Suprapubic skin (tissue), 4 donors: ENCODE data around the gene ELN. TPM values are rescaled to one million over a fixed set of nuclear protein-coding genes. Genes with fewer than 3 reads are reported as not detected.

Experiments
- DNase-seq, 2 donors: peaks; one replicate each; pipeline ENCODE4 v3.0.0-alpha.2; 2019; ENCODE audit warnings: low spot score in 2 of 2
- H3K27ac ChIP-seq: fragments of 200-600 bp; sonication (generic); one replicate; pipeline ENCODE4 v1.5.1; 2019
- H3K27me3 ChIP-seq: fragments of 200-600 bp; sonication (generic); one replicate; pipeline ENCODE4 v1.5.1; 2019
- H3K36me3 ChIP-seq: fragments of 200-600 bp; sonication (generic); one replicate; pipeline ENCODE4 v1.5.1; 2019
- H3K4me1 ChIP-seq: fragments of 200-600 bp; sonication (generic); one replicate; pipeline ENCODE4 v1.5.1; 2019
- H3K4me3 ChIP-seq: fragments of 200-600 bp; sonication (generic); one replicate; pipeline ENCODE4 v1.5.1; 2019; ENCODE audit warnings: mild to moderate bottlenecking
- H3K9me3 ChIP-seq: fragments of 200-600 bp; sonication (generic); one replicate; pipeline ENCODE4 v1.5.1; 2019
- EP300 ChIP-seq: sonication (generic); formaldehyde crosslinking; IDR thresholded peaks from one replicate; pipeline ENCODE4 v1.6.1; 2017; ENCODE audit warnings: antibody characterized with exemption
- POLR2A ChIP-seq, 2 donors: fragments of 450-650 bp; IDR thresholded peaks; one replicate each; pipeline ENCODE4 v1.6.1; 2017; ENCODE audit warnings: antibody characterized with exemption in 2 of 2, mild to moderate bottlenecking in 2 of 2, moderate library complexity in 2 of 2
- POLR2AphosphoS5 ChIP-seq, 3 donors: sonication (generic); formaldehyde crosslinking; IDR thresholded peaks; one replicate each; pipeline ENCODE4 v1.6.1; 2017; ENCODE audit warnings: antibody characterized with exemption in 3 of 3
- WGBS: methylation state at CpG from one replicate; pipeline ENCODE4 v1.1.5; 2018; 5-methylcytosine and 5-hydroxymethylcytosine counted together
- total RNA-seq, 4 donors: library from RNA; depleted of rRNA; stranded (reverse); fragments of >200 nt; gene quantifications; one replicate each; pipeline ENCODE4 v1.1.0, GENCODE V29; 2016
- TF ChIP-seq, protein P1 (sequence below), 2 donors: fragments of 200-600 bp in 1 of 2; fragments of 450-650 bp in 1 of 2; sonication (generic) in 1 of 2; IDR thresholded peaks; one replicate each; pipeline ENCODE4 v1.5.1; 2016 to 2019; ENCODE audit warnings: antibody characterized with exemption in 2 of 2, mild to moderate bottlenecking in 1 of 2, moderate library complexity in 1 of 2

The ELN gene
- total RNA-seq, 4 donors from 2014 or later: 7.7 to 30.7 (median 25.1) TPM

DNA sequence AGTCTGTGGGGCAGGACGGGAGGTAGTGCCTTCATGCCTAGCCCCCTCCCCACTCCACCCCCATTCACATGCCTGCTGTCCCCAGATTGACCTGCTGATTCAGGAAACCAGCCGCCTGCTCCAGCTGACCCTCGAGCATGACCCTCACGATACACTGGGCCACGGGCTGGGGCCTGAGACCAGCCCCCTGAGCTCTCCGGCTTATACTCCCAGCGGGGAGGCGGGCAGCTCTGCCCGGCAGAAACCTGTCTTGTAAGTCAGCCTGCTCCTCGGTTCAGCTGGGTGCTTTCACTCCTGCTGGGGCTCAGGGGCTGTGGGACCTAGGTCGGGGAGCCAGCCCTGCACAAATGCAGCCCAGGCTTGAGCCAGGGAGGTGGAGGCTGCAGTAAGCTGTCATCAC, 78.0 kb downstream of the ELN start:
- no peak overlapping the region for H3K4me3 ChIP-seq
- DNase-seq: no peak
- no peak overlapping the region for H3K27ac ChIP-seq
- peaks cover 15% of the 10 kb centered on the region for H3K4me1 ChIP-seq
- peaks cover 57% of the 10 kb centered on the region for H3K36me3 ChIP-seq
- TF ChIP-seq, protein P1, sequence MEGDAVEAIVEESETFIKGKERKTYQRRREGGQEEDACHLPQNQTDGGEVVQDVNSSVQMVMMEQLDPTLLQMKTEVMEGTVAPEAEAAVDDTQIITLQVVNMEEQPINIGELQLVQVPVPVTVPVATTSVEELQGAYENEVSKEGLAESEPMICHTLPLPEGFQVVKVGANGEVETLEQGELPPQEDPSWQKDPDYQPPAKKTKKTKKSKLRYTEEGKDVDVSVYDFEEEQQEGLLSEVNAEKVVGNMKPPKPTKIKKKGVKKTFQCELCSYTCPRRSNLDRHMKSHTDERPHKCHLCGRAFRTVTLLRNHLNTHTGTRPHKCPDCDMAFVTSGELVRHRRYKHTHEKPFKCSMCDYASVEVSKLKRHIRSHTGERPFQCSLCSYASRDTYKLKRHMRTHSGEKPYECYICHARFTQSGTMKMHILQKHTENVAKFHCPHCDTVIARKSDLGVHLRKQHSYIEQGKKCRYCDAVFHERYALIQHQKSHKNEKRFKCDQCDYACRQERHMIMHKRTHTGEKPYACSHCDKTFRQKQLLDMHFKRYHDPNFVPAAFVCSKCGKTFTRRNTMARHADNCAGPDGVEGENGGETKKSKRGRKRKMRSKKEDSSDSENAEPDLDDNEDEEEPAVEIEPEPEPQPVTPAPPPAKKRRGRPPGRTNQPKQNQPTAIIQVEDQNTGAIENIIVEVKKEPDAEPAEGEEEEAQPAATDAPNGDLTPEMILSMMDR (IDR thresholded peaks at IDR 0.05): no peak
- TF ChIP-seq POLR2AphosphoS5 (IDR thresholded peaks at IDR 0.05): no peak
- TF ChIP-seq EP300: no peak
- no peak for TF ChIP-seq POLR2A (IDR thresholded peaks at IDR 0.05)
- no peaks in the 10 kb centered on the region for H3K27me3 ChIP-seq
- WGBS: 93% methylated on average over 3 of the region's 11 CpGs
- no peaks in the 10 kb centered on the region for H3K9me3 ChIP-seq

DNA sequence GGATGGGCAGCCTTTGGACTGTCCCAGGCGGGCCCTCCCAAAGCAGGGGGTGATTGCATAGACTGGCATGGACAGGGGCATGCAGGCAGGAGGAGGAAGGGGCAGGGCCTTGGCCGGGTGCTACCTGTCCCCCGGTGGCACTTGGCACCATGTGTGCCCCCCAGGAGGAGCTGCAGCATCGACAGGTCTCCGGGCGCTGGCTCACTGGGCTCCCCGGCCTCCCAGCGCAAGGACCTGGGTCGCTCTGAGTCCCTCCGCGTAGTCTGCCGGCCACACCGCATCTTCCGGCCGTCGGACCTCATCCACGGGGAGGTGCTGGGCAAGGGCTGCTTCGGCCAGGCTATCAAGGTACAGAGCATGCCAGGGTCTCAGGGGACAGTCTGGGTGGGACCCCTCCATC, 78.9 kb downstream of the ELN start:
- TF ChIP-seq POLR2AphosphoS5 (IDR thresholded peaks at IDR 0.05): no peak
- TF ChIP-seq, protein P1 (IDR thresholded peaks at IDR 0.05): no peak
- no peak for TF ChIP-seq EP300
- no peak for TF ChIP-seq POLR2A (IDR thresholded peaks at IDR 0.05)

DNA sequence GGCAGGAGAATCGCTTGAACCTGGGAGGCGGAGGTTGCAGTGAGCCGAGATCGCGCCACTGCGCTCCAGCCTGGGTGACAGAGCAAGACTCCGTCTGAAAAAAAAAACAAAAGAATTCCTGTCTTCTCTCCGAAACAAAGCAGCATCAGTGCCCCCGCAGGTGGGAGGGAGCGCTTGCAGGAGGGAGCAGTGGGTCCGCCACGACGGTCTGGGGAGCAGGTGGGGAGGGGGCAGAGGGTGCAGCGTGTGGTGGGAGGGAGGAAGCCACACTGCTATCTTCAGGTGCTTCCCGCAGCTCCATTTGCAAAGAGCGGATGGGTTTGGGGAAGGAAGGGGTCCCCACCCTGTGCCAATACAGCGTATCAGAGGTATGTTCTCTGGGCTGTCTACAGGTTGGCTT, 87.4 kb downstream of the ELN start:
- Histone ChIP-seq H3K36me3 (peaks cover 73% of the 10 kb centered on the region), H3K27ac (no peak overlapping the region), H3K27me3 (no peaks in the 10 kb centered on the region), H3K4me1 (no peaks in the 10 kb centered on the region), H3K4me3 (no peak overlapping the region), H3K9me3 (no peaks in the 10 kb centered on the region)
- TF ChIP-seq, protein P1 (IDR thresholded peaks at IDR 0.05): no peak
- TF ChIP-seq EP300 (no peak), POLR2A (IDR thresholded peaks at IDR 0.05) (no peak), POLR2AphosphoS5 (IDR thresholded peaks at IDR 0.05) (no peak)
- no peak for DNase-seq
- 83% methylated on average over 17 of the region's 17 CpGs for WGBS

More for the DNA sequence above, 78.9 kb downstream of the ELN start:
- Histone ChIP-seq H3K9me3 (no peaks in the 10 kb centered on the region), H3K27me3 (no peaks in the 10 kb centered on the region), H3K36me3 (peaks cover 61% of the 10 kb centered on the region), H3K4me3 (no peak overlapping the region), H3K27ac (no peak overlapping the region), H3K4me1 (peaks cover 8% of the 10 kb centered on the region)
- no peak for DNase-seq
- 95% methylated on average over 3 of the region's 18 CpGs for WGBS

DNA sequence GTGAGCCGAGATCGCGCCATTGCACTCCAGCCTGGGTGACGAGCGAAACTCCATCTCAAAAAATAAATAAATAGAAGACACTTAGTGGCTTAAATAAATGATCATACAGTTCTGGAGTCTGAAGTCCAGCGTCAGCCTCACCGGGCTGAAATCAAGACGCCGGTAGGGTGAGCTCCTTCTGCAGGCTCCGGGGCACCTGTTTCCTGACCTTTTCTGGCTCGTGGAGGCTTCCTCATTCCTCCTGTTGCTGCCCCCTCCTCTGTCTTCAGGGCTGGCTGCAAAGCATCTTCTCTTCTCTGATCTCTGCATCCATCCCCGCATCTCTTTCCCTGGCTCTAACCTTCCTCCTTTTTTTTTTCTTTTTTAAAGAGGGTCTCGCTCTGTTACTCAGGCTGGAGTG, 88.4 kb downstream of the ELN start:
- WGBS: 91% methylated on average over 13 of the region's 13 CpGs
- TF ChIP-seq, protein P1 (IDR thresholded peaks at IDR 0.05): no peak
- no peak for TF ChIP-seq POLR2A (IDR thresholded peaks at IDR 0.05)
- TF ChIP-seq POLR2AphosphoS5 (IDR thresholded peaks at IDR 0.05): no peak
- no peak for TF ChIP-seq EP300
- peaks cover 73% of the 10 kb centered on the region for H3K36me3 ChIP-seq
- H3K4me1 ChIP-seq: no peaks in the 10 kb centered on the region
- H3K4me3 ChIP-seq: no peak overlapping the region
- H3K9me3 ChIP-seq: no peaks in the 10 kb centered on the region
- H3K27me3 ChIP-seq: no peaks in the 10 kb centered on the region
- H3K27ac ChIP-seq: no peak overlapping the region
- no peak for DNase-seq

Other genes starting within 250 kb of the ELN start
- gene CLDN4, start 197.2 kb upstream of the ELN start, total RNA-seq: 100 to 1,000 TPM in 3 of 4 donors, 10 to 100 TPM in 1; 82.6 to 389 (median 254) TPM
- gene METTL27, start 185.7 kb upstream of the ELN start, total RNA-seq: 1 to 10 TPM in 3 of 4 donors, not detected in 1; 2.0 to 6.8 (median 2.9) TPM
- not detected for gene TMEM270, start 167.0 kb upstream of the ELN start, total RNA-seq
- gene LIMK1, start 55.6 kb downstream of the ELN start, total RNA-seq: 10 to 100 TPM; 12.8 to 21.5 (median 17.2) TPM
- 100 to 1,000 TPM; 201 to 289 (median 243) TPM for gene EIF4H, start 146.2 kb downstream of the ELN start, total RNA-seq
- 1 to 10 TPM in 3 of 4 donors, under 1 TPM in 1; 0.57 to 4.3 (median 1.6) TPM for gene LAT2, start 181.8 kb downstream of the ELN start, total RNA-seq
- 10 to 100 TPM; 15.0 to 17.2 (median 16.4) TPM for gene RFC2, start 226.2 kb downstream of the ELN start, total RNA-seq